HL-60 (cell line): ENCODE data around the gene EVC.

Experiments used
- DNase-seq, 2 experiments: peaks; one replicate each; pipeline ENCODE4 v3.0.0-alpha.2; 2010 to 2020; ENCODE audit warnings: low read depth in 1 of 2, low spot score in 1 of 2
- H3K27ac ChIP-seq: fragments of 250-450 bp; sonication (Bioruptor Pico); replicated peaks from 2 replicates; pipeline ENCODE4 v1.5.1; 2020; ENCODE audit warnings: mild to moderate bottlenecking, moderate library complexity
- H3K27me3 ChIP-seq: fragments of 250-450 bp; sonication (Bioruptor Pico); 2 replicates; pipeline ENCODE4 v1.5.1; 2021; ENCODE audit warnings: mild to moderate bottlenecking, moderate library complexity; ENCODE audit not compliant: insufficient read depth, poor library complexity, severe bottlenecking
- H3K4me3 ChIP-seq: replicated peaks from 2 replicates; pipeline ENCODE4 v1.5.1; 2011; ENCODE audit warnings: mild to moderate bottlenecking, control low read depth, low read length; ENCODE audit not compliant: insufficient read depth
- CTCF ChIP-seq: IDR thresholded peaks from one replicate; pipeline ENCODE4 v1.5.1; 2011; ENCODE audit warnings: low read length, control low read depth, inconsistent platforms; ENCODE audit not compliant: insufficient read depth
- GABPA ChIP-seq: IDR thresholded peaks from 2 replicates; pipeline ENCODE4 v1.6.1; 2012; ENCODE audit warnings: low read depth
- POLR2AphosphoS5 ChIP-seq: IDR thresholded peaks from 2 replicates; pipeline ENCODE4 v1.6.1; 2012; ENCODE audit warnings: low read depth
- REST ChIP-seq: IDR thresholded peaks from 2 replicates; pipeline ENCODE4 v1.6.1; 2012; ENCODE audit warnings: low read depth; ENCODE audit not compliant: insufficient replicate concordance
- SPI1 ChIP-seq: IDR thresholded peaks from 2 replicates; pipeline ENCODE4 v1.6.1; 2012; ENCODE audit warnings: low read depth, mild to moderate bottlenecking, borderline replicate concordance

The EVC gene

GRCh38 chr4:5752376-5753184 is 41.6 kb downstream of the EVC start:
- Histone ChIP-seq H3K27me3 (no peaks in the 10 kb centered on the region), H3K4me3 (no peak overlapping the region), H3K27ac (no peak overlapping the region)
- no peak for TF ChIP-seq REST
- TF ChIP-seq POLR2AphosphoS5 = no peak
- TF ChIP-seq GABPA = no peak
- no peak for TF ChIP-seq SPI1
- no peak for DNase-seq

GRCh38 chr4:5753366-5753765 is 42.4 kb downstream of the EVC start:
- DNase-seq = no peak

GRCh38 chr4:5753766-5754528 is 42.9 kb downstream of the EVC start:
- H3K4me3 ChIP-seq = no peak overlapping the region
- no peak overlapping the region for H3K27ac ChIP-seq
- no peak for DNase-seq
- TF ChIP-seq CTCF = no peak
- TF ChIP-seq SPI1 = no peak
- TF ChIP-seq POLR2AphosphoS5 = no peak
- TF ChIP-seq REST = no peak
- TF ChIP-seq GABPA = no peak
- no peaks in the 10 kb centered on the region for H3K27me3 ChIP-seq

More at GRCh38 chr4:5753366-5753765, 42.4 kb downstream of the EVC start:
- H3K27ac ChIP-seq = no peak overlapping the region
- no peaks in the 10 kb centered on the region for H3K27me3 ChIP-seq
- TF ChIP-seq CTCF (no peak), GABPA (no peak), POLR2AphosphoS5 (no peak), REST (no peak), SPI1 (no peak)
- no peak overlapping the region for H3K4me3 ChIP-seq
